ENCODE data around the gene UBE2E2.
"Not testable (repeated sequence)": the region's sequence is repeated elsewhere in the genome, so short reads cannot be mapped to it uniquely, and the experiment has no call there.

Gene UBE2E2

DNA sequence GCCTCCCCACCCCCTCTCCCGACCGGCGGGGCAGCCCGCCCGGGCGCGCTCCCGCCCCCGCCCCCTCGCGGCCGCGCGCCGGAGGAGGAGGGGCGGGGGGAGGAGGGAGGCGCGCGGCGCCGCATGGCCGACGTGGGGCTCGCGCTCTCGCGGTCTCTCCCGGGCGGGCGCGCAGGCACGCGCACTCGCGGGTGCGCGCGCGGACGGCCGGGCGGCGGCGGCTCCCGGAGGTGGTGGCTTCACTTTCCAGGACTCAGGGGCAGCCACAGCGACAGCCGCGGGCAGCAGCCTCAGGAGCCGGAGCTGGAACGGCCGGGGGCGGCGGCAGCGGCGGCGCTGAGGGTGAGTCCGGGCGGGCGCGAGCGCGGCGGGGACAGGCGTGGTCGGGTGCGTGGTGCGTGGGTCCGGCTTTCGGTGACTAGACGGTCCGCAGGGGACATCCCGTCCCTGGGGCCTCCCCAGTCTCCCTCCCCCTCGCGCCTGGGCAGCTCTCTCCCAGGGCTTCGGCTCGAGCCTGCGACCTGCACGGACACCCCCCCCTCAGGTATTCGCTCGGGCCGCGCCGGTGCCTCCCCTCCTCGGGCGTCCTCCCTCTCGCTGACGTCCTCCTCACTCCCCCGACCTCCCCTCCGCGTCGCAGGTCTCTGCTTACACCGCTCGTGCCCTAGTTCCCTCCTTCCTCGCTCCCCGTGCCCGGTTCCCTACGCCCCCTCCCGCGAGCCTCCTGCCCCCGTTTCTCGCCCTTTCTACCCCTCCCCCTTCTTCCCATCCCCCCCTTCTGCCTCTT, at the start of gene UBE2E2:
Gene UBE2E2, plus strand, starts transcription at position 407 of the 787 bp plus-strand sequence.
- DNase-seq (ENCODE audit: low read depth in 2 of 2), result peak; percentile 25 to 29

GRCh38 chr3:23153436-23153835, 49.7 kb upstream of the UBE2E2 start:
- no peak for DNase-seq (ENCODE audit: low read depth in 2 of 2)

DNA sequence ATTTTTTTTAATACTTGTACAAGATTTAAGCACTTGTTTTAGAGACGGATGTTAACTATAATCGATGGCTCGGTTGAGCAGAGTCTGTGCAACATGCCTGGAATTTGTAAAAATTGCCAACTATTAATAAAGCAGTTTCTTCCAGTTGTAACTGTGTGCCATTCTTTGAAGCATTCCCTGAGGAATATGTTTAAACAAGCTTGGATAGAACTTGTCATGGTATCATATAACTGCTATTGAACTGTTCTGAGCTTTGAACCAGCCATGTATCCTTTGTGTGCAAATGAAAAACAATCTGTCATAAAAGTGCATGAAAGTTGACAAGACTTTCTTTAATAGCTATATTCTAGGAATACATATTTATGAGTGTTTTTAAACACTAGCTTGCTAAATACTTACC, 45.8 kb upstream of the UBE2E2 start:
- no peak for DNase-seq (ENCODE audit: low read depth in 2 of 2)

- no peak for DNase-seq (ENCODE audit: low read depth in 2 of 2)
Observed at GRCh38 chr3:23159929-23160328, 43.2 kb upstream of the UBE2E2 start.

GRCh38 chr3:23161308-23161707, 41.8 kb upstream of the UBE2E2 start:
- no peak for DNase-seq (ENCODE audit: low read depth in 2 of 2)

GRCh38 chr3:23161896-23162570, 41.1 kb upstream of the UBE2E2 start:
- no peak for DNase-seq (ENCODE audit: low read depth in 2 of 2)

DNA sequence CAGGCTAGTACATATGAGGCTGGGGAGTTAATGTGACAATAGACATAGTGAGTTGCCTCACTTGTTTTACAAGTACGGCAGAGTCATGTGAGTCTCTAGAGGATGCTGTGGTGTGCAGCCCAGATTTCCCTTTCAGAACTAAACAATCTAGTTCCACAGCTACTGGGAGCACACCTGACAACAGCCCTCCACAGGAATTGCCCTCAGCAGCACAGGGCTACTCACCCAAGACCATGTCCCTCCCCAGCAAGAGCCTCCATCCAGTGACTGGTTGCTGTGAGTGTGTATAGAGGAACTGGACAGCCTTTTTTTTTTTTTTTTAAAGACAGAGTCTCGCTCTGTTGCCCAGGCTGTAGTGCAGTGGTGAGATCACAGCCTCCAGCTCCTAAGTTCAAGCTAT, 40.2 kb upstream of the UBE2E2 start:
- DNase-seq (ENCODE audit: low read depth in 2 of 2), result no peak

DNA sequence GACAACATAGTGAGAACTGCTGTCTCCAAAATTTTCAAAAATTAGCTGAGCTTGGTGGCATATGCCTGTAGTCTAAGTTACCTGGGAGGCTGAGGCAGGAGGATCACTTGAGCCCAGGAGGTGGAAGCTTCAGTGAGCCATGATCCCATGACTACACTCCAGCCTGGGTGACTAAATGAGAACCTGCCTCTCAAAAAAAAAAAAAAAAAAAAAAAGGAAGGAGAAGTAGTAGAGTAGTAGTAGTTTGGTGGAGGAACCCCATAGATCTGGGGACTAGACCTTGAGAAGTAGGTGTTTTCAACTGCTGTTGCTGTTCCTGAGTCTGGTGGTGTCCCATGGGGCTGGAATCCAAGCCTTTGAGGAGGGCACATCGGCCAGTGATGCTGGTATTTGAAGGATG, 38.4 kb upstream of the UBE2E2 start:
- DNase-seq (ENCODE audit: low read depth in 2 of 2), result no peak

- DNase-seq (ENCODE audit: low read depth in 2 of 2), result no peak
Observed at GRCh38 chr3:23165571-23165970, 37.6 kb upstream of the UBE2E2 start.

DNA sequence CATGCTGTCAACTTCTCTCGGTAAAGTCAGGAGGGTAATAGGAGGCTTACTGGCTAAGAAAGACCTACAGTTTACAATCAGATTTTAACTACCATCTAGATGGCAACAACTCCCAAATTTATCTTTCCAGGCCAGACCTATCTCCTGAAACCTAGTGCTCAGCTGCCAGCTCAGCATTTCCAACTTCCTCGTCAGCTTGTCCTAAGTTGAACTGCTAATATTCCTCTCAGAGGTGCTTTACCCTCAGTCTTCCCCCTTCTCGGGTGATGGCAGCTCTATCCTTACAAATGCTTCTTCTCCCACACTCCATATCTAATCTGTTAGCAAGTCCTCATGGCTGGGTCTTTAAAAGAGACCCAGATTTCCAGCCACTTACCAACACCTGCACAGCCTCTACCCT, 36.9 kb upstream of the UBE2E2 start:
- no peak for DNase-seq (ENCODE audit: low read depth in 2 of 2)

- no peak for DNase-seq (ENCODE audit: low read depth in 2 of 2)
Observed at GRCh38 chr3:23166845-23167244, 36.3 kb upstream of the UBE2E2 start.

DNA sequence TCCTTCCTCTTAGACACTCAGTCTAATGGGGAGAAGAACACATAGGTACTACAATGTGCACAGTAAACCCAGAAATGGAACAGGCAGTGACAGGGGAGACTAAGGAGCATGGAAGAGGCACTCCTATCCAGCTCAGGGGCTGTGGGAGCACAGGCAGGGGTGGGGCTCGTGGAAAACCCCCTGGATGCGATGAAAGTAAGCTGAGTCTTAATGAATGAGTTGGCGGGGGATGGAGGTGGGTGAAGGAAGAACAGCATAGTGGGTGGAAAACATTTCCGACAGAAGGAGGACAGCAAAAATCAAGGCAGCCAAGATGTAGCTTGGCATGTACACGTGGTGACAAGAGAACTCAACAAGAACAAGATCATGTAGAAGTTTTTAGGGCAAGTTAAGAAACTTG, 33.6 kb upstream of the UBE2E2 start:
- DNase-seq (ENCODE audit: low read depth in 2 of 2), result no peak

DNA sequence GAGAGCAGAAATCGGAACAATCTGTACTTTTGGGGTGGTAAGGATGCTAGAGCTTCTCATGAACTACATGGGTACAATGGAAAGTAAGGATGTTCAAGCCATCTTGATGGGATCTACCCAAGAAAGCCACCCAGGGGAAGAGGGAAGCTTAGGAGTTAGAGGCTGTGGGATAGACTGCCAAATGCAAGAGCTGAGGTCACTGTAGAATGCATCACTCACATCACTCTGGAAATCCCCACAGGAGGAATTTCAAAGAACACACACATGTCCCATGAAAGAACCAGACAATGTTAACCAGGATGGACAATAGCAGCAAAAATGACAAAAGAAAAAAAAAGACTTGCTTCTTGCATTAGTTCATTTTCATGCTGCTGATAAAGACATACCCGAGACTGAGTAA, 32.8 kb upstream of the UBE2E2 start:
- no peak for DNase-seq (ENCODE audit: low read depth in 2 of 2)

- DNase-seq (ENCODE audit: low read depth in 2 of 2), result no peak
Observed at GRCh38 chr3:23172059-23172458, 31.1 kb upstream of the UBE2E2 start.

- DNase-seq (ENCODE audit: low read depth in 2 of 2), result no peak
Observed at GRCh38 chr3:23174426-23175039, 28.6 kb upstream of the UBE2E2 start.

DNA sequence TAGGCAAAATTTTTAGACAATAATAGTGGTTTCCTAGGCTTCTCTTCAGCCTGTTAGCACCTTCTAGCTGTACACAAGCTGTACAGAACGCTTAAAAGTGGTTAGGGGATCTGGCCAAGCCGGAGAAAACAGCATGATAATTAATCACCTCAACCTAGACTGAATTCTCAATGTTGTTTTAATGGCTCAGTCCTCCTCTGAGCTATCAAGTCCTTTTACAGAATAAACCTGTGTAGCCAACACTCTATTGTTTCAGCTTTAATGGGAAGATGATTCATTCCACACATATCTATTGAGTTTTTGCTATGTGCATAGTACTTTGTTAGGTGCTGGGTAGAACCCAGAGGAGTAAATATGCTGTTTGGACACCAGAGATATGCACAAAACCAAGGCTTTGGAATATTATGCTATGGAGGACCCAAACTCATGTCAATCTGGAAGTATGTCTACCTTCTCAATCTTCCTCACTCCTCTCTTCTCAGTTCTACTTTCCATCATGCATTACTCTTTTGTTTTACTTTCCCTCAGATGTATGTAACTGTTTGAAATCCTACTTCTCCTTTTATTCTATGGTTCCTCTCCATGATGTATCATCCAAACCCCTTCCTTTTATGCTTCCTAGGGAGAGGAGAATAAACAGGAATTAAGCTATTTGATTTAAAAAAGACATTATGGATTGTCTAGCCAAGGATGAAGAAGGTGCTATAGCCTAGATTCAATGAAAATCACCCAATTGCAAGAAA, 27.6 kb upstream of the UBE2E2 start:
- DNase-seq (ENCODE audit: low read depth in 2 of 2), result no peak

GRCh38 chr3:23176839-23177238, 26.3 kb upstream of the UBE2E2 start:
- not testable (repeated sequence) for DNase-seq (ENCODE audit: low read depth in 2 of 2)

- DNase-seq (ENCODE audit: low read depth in 2 of 2), result no peak
Observed at GRCh38 chr3:23182996-23183513, 20.1 kb upstream of the UBE2E2 start.

GRCh38 chr3:23183731-23184130, 19.4 kb upstream of the UBE2E2 start:
- no peak for DNase-seq (ENCODE audit: low read depth in 2 of 2)

- DNase-seq (ENCODE audit: low read depth in 2 of 2), result no peak
Observed at GRCh38 chr3:23185861-23186260, 17.3 kb upstream of the UBE2E2 start.

- no peak for DNase-seq (ENCODE audit: low read depth in 2 of 2)
Observed at GRCh38 chr3:23189187-23189586, 13.9 kb upstream of the UBE2E2 start.

DNA sequence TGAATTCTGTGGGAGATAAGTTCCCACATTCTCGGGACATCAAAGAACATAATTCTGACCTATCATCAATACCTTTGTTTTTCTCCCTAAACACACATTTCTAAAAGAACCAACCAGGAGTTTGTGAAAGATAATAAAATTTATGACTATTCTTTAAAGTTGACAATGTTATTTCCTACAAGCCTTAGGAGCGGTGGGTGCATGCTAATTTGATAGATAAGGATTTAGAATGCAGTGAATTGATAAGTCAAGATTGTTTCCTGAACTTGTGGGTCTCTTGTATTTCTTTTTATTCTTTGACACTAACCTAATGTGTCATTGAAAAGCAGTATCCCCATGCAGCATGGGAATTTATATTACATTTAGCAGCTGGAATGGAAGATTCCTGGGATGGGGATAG, 10.3 kb upstream of the UBE2E2 start:
- DNase-seq (ENCODE audit: low read depth in 2 of 2), result no peak

All from stimulated activated CD4-positive, alpha-beta T cell treated with anti-CD3 and anti-CD28 coated beads, Interleukin-15, amount 100 ng/mL, for 48 hours (primary cell).